Breast epithelium (tissue), 4 donors: ENCODE measurements around the gene PLSCR3. TPM values are rescaled to one million over a fixed set of nuclear protein-coding genes. Genes with fewer than 3 reads are reported as not detected.

Source experiments
- DNase-seq, 2 donors: peaks; one replicate each; pipeline ENCODE4 v3.0.0-alpha.2; 2019; ENCODE audit warnings: low spot score in 2 of 2
- H3K27ac ChIP-seq, 2 donors: fragments of 200-600 bp; sonication (generic) in 1 of 2; one replicate each; pipeline ENCODE4 v1.5.1; 2016 to 2019; ENCODE audit warnings: mild to moderate bottlenecking in 1 of 2
- H3K27me3 ChIP-seq, 2 donors: fragments of 200-600 bp; sonication (generic) in 1 of 2; one replicate each; pipeline versions ENCODE4 v1.5.1 to v1.6.0; 2017 to 2019; ENCODE audit warnings: control low read depth in 1 of 2, mild to moderate bottlenecking in 1 of 2
- H3K36me3 ChIP-seq: fragments of 200-600 bp; one replicate; pipeline ENCODE4 v1.5.1; 2019
- H3K4me1 ChIP-seq, 2 donors: fragments of 200-600 bp; sonication (generic); one replicate each; pipeline ENCODE4 v1.5.1; 2016 to 2019; ENCODE audit warnings: control low read depth in 1 of 2
- H3K4me3 ChIP-seq, 3 donors: fragments of 200-600 bp; sonication (generic); 1 replicate in 2 of 3; 2 replicates in 1 of 3; pipeline ENCODE4 v1.5.1; 2016 to 2019; ENCODE audit warnings: mild to moderate bottlenecking in 3 of 3, moderate library complexity in 2 of 3
- H3K9me3 ChIP-seq, 2 donors: fragments of 200-600 bp; sonication (generic) in 1 of 2; one replicate each; pipeline ENCODE4 v1.5.1; 2016 to 2019; ENCODE audit warnings: control low read depth in 1 of 2
- POLR2A ChIP-seq: fragments of 450-650 bp; IDR thresholded peaks from one replicate; pipeline ENCODE4 v1.6.1; 2016; ENCODE audit warnings: antibody characterized with exemption, mild to moderate bottlenecking, moderate library complexity
- POLR2AphosphoS5 ChIP-seq, 3 donors: sonication (generic); formaldehyde crosslinking; IDR thresholded peaks; one replicate each; pipeline ENCODE4 v1.6.1; 2017; ENCODE audit warnings: antibody characterized with exemption in 3 of 3
- intact Hi-C: fragments of 100-400 bp; cut with DNase I; formaldehyde crosslinking; loops from one replicate; pipeline ENCODE4 v1.15.1; 2023; ENCODE audit warnings: low total_unique reads
- total RNA-seq, 3 donors: library from RNA; depleted of rRNA; stranded (reverse); fragments of >200 nt; gene quantifications; one replicate each; pipeline ENCODE4 v1.1.0, GENCODE V29; 2016
- TF ChIP-seq, protein P1 (sequence below), 3 donors: fragments of 450-650 bp; IDR thresholded peaks; one replicate each; pipeline ENCODE4 v1.5.1; 2016 to 2017; ENCODE audit warnings: antibody characterized with exemption in 3 of 3, mild to moderate bottlenecking in 3 of 3, moderate library complexity in 3 of 3

Gene PLSCR3
- total RNA-seq, 3 donors from 2014 or later = 16.0 to 24.3 (median 19.0) TPM

DNA sequence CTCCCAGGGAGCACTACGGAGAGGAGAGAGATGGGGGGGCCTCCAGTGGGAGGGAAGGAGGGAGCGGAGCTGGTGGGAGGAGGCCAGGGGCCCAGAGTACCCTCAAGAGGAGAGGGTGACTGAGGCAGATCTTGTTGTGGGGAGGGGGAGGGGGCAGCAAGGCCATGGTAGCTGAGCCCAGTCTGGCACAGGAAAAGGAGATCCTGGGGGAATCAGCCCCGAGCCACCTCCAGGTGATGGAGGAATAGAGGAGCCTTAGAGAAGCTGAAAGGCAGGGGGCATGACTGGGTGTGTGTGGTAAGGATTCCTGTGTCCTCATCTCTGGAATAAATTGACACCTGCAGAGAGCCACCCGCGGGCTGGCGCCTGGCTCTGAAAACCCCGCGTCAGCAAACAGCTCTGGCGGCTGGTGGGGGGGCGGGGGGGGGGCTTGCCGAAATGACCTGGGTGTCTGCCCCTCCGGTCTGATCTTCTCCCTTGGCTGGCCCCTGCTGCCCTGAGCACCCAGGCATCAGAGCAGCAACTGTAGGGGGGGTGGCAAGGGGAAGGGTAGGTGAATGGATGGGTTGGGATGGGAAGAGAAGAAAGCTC lies 12.0 kb upstream of the PLSCR3 start:
- peak overlapping the region; percentile 92 to 95 for H3K27ac ChIP-seq
- no peaks in the 10 kb centered on the region for H3K9me3 ChIP-seq
- TF ChIP-seq, protein P1, sequence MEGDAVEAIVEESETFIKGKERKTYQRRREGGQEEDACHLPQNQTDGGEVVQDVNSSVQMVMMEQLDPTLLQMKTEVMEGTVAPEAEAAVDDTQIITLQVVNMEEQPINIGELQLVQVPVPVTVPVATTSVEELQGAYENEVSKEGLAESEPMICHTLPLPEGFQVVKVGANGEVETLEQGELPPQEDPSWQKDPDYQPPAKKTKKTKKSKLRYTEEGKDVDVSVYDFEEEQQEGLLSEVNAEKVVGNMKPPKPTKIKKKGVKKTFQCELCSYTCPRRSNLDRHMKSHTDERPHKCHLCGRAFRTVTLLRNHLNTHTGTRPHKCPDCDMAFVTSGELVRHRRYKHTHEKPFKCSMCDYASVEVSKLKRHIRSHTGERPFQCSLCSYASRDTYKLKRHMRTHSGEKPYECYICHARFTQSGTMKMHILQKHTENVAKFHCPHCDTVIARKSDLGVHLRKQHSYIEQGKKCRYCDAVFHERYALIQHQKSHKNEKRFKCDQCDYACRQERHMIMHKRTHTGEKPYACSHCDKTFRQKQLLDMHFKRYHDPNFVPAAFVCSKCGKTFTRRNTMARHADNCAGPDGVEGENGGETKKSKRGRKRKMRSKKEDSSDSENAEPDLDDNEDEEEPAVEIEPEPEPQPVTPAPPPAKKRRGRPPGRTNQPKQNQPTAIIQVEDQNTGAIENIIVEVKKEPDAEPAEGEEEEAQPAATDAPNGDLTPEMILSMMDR (IDR thresholded peaks at IDR 0.05) = no peak
- TF ChIP-seq POLR2A = no peak
- TF ChIP-seq POLR2AphosphoS5 (IDR thresholded peaks at IDR 0.05) = no peak
- peaks cover 4 to 8% of the 10 kb centered on the region in 2 donors for H3K4me1 ChIP-seq
- no peaks in the 10 kb centered on the region for H3K36me3 ChIP-seq
- peak overlapping the region in 2 of 3 donors; percentile 80 to 89 for H3K4me3 ChIP-seq
- DNase-seq = no peak
- no peaks in the 10 kb centered on the region for H3K27me3 ChIP-seq
- intact Hi-C loops = no loop called here

DNA sequence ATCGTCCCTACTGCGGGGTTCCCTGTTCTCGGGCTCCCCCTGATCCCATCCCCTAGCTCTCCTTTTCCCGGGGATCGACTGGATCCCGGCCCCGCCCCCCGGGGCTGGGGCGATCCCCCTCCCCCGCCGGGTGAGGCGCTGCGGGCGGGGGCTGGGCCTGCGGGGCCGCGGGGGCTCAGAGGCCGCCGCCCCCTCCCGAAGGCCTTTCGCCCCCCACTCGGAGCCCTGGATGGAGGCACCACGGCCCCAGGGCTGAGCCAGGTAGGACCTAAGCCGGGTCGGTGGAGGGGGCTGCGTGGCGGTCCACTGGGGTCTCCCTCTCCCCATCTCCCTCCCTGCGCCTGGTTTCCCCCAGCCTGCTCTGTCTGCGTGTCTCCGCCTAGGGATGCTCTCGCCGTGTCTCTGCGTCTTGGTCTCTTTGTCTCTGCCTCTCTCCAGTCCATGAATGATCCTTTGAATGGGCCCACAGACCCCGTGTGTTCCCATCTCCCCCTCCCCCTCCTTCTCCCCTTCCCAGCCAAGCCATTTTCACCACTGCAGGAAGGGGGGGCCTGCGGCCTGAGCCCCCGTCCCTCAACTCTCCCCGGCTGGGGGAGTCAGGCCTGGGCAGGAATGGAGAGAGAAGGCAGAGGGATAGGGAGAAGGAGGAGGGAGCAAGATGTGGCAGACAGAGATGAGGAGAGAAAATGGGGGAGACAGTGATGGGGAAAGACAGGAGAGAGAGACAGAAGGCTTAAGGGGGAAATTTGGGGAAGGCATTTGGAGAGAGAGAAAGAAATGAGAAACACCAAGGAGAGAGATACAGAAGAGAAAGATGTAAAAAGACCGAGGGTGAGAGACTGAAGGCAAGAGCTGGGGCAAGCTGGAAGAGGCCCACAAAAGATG lies 11.3 kb upstream of the PLSCR3 start:
- TF ChIP-seq, protein P1 (IDR thresholded peaks at IDR 0.05) = no peak
- no peak for TF ChIP-seq POLR2AphosphoS5 (IDR thresholded peaks at IDR 0.05)
- TF ChIP-seq POLR2A = no peak
- peaks cover 4 to 8% of the 10 kb centered on the region in 2 donors for H3K4me1 ChIP-seq
- H3K36me3 ChIP-seq = no peaks in the 10 kb centered on the region
- no peaks in the 10 kb centered on the region for H3K9me3 ChIP-seq
- no peak for DNase-seq
- H3K27me3 ChIP-seq = no peaks in the 10 kb centered on the region
- H3K4me3 ChIP-seq = peak overlapping the region; percentile 57 to 89 (median 80)
- H3K27ac ChIP-seq = peak overlapping the region; percentile 92 to 95
- intact Hi-C loops = no loop called here

DNA sequence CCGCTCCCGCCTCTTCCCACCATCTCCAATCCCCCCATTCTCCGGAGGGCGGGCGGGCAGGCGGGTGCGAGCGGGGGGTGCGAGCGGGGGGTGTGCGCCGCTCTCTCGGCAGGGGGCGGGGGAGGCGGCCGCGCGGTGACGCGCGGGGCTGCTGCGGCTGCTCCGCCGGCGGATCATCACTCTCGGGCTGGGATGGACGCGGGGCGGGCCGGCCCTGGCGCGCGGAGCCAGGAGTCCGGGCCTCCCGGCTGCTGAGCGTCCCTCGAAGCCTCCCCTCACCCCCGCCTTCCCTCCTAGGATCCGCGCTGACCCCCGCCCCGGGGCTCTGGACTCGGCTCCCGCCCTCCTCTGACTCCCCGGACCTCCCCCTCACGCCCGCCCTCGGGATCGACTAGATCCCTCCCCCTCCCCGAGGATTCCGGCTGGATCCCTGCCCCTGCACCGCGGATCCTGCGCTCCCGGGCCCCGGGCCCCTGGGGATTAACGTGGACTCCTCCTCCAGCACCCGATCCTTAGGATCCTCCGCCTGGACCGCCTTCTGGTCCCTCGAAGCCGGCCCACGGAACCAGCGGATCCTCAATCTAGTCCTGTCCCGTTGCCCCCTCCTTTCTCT lies 10.5 kb upstream of the PLSCR3 start:
- intact Hi-C loops = no loop called here
- peaks cover 4 to 8% of the 10 kb centered on the region in 2 donors for H3K4me1 ChIP-seq
- H3K9me3 ChIP-seq = no peaks in the 10 kb centered on the region
- peak overlapping the region; percentile 57 to 89 (median 80) for H3K4me3 ChIP-seq
- H3K36me3 ChIP-seq = no peaks in the 10 kb centered on the region
- peak; percentile 46 to 74 for DNase-seq
- no peaks in the 10 kb centered on the region for H3K27me3 ChIP-seq
- no peak for TF ChIP-seq POLR2A
- TF ChIP-seq POLR2AphosphoS5 (IDR thresholded peaks at IDR 0.05) = no peak
- TF ChIP-seq, protein P1 (IDR thresholded peaks at IDR 0.05) = no peak
- H3K27ac ChIP-seq = peak overlapping the region; percentile 92 to 95

DNA sequence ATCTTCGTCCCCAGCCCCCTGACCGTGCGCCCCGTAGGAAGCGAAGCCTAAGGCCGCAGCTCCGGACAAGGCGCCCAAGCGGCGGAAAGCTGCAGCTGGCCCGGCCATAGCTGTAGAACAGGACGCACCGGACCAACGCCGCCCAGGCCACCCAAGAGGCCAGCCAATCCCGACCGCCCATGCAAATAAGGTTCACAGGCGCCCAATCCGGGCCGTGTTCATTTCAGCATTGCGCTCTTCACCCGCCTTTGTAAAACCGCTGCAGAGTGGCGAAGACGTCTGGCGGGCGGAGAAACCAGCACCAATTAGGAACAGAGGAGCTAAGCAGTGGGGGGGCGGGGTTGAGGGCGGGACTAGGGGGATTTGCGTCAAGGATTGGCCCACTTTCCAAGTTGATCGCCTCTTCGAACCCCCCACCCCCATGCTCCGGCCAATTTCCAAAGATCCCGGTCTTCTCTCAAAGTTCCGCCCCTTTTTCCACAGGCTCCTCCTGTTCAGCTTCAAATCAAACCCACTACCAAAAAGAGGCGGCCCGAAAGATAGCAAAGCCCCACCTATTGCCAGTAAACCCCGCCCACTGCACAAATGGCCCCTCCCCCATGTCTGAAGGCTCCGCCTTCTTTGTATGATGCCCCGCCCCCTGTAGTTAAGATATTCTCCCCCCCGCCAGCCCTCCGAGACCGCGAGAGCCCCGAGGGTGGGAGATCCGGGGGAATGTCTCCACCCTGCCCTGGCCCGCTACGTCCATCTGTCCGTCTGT lies 9.8 kb upstream of the PLSCR3 start, which contains the start of gene TMEM256:
TSS of gene TMEM256 (minus strand) at position 121 of the 760 bp plus-strand sequence. CDS start at position 108, 13 bp downstream.
- TF ChIP-seq POLR2A = peak; percentile 79
- TF ChIP-seq, protein P1 (IDR thresholded peaks at IDR 0.05) = peak in 1 of 3 donors; percentile 32
- peak; percentile 78 to 87 (median 84) for TF ChIP-seq POLR2AphosphoS5 (IDR thresholded peaks at IDR 0.05)
- intact Hi-C loops = no loop called here
- Histone ChIP-seq H3K27ac (peak within 1 kb of the TSS; percentile 92 to 95), H3K4me3 (peak within 1 kb of the TSS; percentile 57 to 89 (median 80)), H3K27me3 (no peaks in the 10 kb centered on the region), H3K4me1 (peaks cover 4 to 8% of the 10 kb centered on the region in 2 donors), H3K36me3 (no peaks in the 10 kb centered on the region), H3K9me3 (no peaks in the 10 kb centered on the region)
- DNase-seq = peak; percentile 99
